IPS-20b (cell line): ENCODE data around the gene CYP26A1.
"Not testable (repeated sequence)": the region's sequence is repeated elsewhere in the genome, so short reads cannot be mapped to it uniquely, and the experiment has no call there.

Experiments
- H3K27ac ChIP-seq: one replicate; pipeline ENCODE4 v1.5.1; 2013; ENCODE audit warnings: low read length
- H3K27me3 ChIP-seq: 2 replicates; pipeline ENCODE4 v1.6.1; 2013; ENCODE audit warnings: mild to moderate bottlenecking, low read length, inconsistent platforms; ENCODE audit not compliant: insufficient read depth
- H3K36me3 ChIP-seq: 2 replicates; pipeline ENCODE4 v1.6.1; 2013; ENCODE audit warnings: low read depth, mild to moderate bottlenecking, inconsistent platforms, low read length, moderate library complexity; ENCODE audit not compliant: insufficient read depth
- H3K4me1 ChIP-seq: 2 replicates; pipeline ENCODE4 v1.6.1; 2013; ENCODE audit warnings: mild to moderate bottlenecking, control low read depth, inconsistent platforms, low read length, moderate library complexity; ENCODE audit not compliant: insufficient read depth
- H3K4me3 ChIP-seq: 2 replicates; pipeline ENCODE4 v1.5.1; 2013; ENCODE audit warnings: mild to moderate bottlenecking, low read length, inconsistent platforms
- H3K9ac ChIP-seq: 2 replicates; pipeline ENCODE4 v1.6.1; 2013; ENCODE audit warnings: low read depth, mild to moderate bottlenecking, inconsistent platforms, low read length, moderate library complexity
- H3K9me3 ChIP-seq: 2 replicates; pipeline ENCODE4 v1.6.1; 2013; ENCODE audit warnings: mild to moderate bottlenecking, low read depth, low read length, inconsistent platforms; ENCODE audit not compliant: insufficient read depth

The CYP26A1 gene

GRCh38 chr10:93101148-93101547 lies 27.5 kb downstream of the CYP26A1 start:
- H3K9ac ChIP-seq, H3K9me3 ChIP-seq, H3K27ac ChIP-seq, H3K4me1 ChIP-seq, H3K27me3 ChIP-seq, H3K4me3 ChIP-seq, H3K36me3 ChIP-seq: not testable (repeated sequence)

- H3K4me3 ChIP-seq = no peak overlapping the region
- no peaks in the 10 kb centered on the region for H3K4me1 ChIP-seq
- H3K27ac ChIP-seq = no peak overlapping the region
- H3K9me3 ChIP-seq = peaks cover 9% of the 10 kb centered on the region
- no peaks in the 10 kb centered on the region for H3K27me3 ChIP-seq
- no peaks in the 10 kb centered on the region for H3K36me3 ChIP-seq
- no peak overlapping the region for H3K9ac ChIP-seq
Measured at GRCh38 chr10:93103953-93104352, 30.3 kb downstream of the CYP26A1 start.

- H3K9me3 ChIP-seq = peaks cover 9% of the 10 kb centered on the region
- no peak overlapping the region for H3K27ac ChIP-seq
- peaks cover 4% of the 10 kb centered on the region; the same call in 1 of the 2 replicates for H3K4me1 ChIP-seq
- no peaks in the 10 kb centered on the region for H3K36me3 ChIP-seq
- H3K4me3 ChIP-seq = no peak overlapping the region
- H3K9ac ChIP-seq = no peak overlapping the region
- no peaks in the 10 kb centered on the region for H3K27me3 ChIP-seq
Measured at GRCh38 chr10:93106631-93107072, 33.0 kb downstream of the CYP26A1 start.

- no peaks in the 10 kb centered on the region for H3K27me3 ChIP-seq
- peaks cover 7% of the 10 kb centered on the region; the same call in 1 of the 2 replicates for H3K4me1 ChIP-seq
- no peaks in the 10 kb centered on the region for H3K36me3 ChIP-seq
- no peaks in the 10 kb centered on the region for H3K9me3 ChIP-seq
- no peak overlapping the region for H3K27ac ChIP-seq
- H3K9ac ChIP-seq = no peak overlapping the region
- H3K4me3 ChIP-seq = no peak overlapping the region
Measured at GRCh38 chr10:93110472-93111146, 36.9 kb downstream of the CYP26A1 start.

GRCh38 chr10:93113042-93113441 lies 39.3 kb downstream of the CYP26A1 start:
- no peak overlapping the region for H3K27ac ChIP-seq

GRCh38 chr10:93115661-93116383 lies 42.1 kb downstream of the CYP26A1 start:
- Histone ChIP-seq H3K4me3 (no peak overlapping the region), H3K4me1 (0 out of 2 replicates have a peak, but pooled peaks cover 3% of the 10 kb centered on the region), H3K36me3 (no peaks in the 10 kb centered on the region), H3K9me3 (0 out of 2 replicates have a peak, but pooled peaks cover 9% of the 10 kb centered on the region), H3K27me3 (no peaks in the 10 kb centered on the region), H3K9ac (peak overlapping the region; percentile 28; the same call in 1 of the 2 replicates), H3K27ac (no peak overlapping the region)

More at GRCh38 chr10:93113042-93113441, 39.3 kb downstream of the CYP26A1 start:
- Histone ChIP-seq H3K27me3 (no peaks in the 10 kb centered on the region), H3K36me3 (no peaks in the 10 kb centered on the region), H3K4me3 (no peak overlapping the region), H3K9me3 (0 out of 2 replicates have a peak, but pooled peaks cover 9% of the 10 kb centered on the region), H3K4me1 (peaks cover 7% of the 10 kb centered on the region; the same call in 1 of the 2 replicates), H3K9ac (no peak overlapping the region)

GRCh38 chr10:93121311-93121710 lies 47.6 kb downstream of the CYP26A1 start:
- peaks cover 12% of the 10 kb centered on the region; the same call in 1 of the 2 replicates for H3K9me3 ChIP-seq
- no peaks in the 10 kb centered on the region for H3K36me3 ChIP-seq
- no peaks in the 10 kb centered on the region for H3K4me1 ChIP-seq
- H3K27ac ChIP-seq = no peak overlapping the region
- no peaks in the 10 kb centered on the region for H3K27me3 ChIP-seq
- H3K4me3 ChIP-seq = no peak overlapping the region
- H3K9ac ChIP-seq = no peak overlapping the region

GRCh38 chr10:93123766-93124165 lies 50.1 kb downstream of the CYP26A1 start:
- Histone ChIP-seq H3K9me3 (peaks cover 20% of the 10 kb centered on the region; the same call in 1 of the 2 replicates), H3K4me1 (no peaks in the 10 kb centered on the region), H3K27me3 (no peaks in the 10 kb centered on the region), H3K27ac (no peak overlapping the region), H3K4me3 (no peak overlapping the region), H3K9ac (no peak overlapping the region), H3K36me3 (no peaks in the 10 kb centered on the region)

- H3K27me3 ChIP-seq = no peaks in the 10 kb centered on the region
- no peaks in the 10 kb centered on the region for H3K4me1 ChIP-seq
- no peaks in the 10 kb centered on the region for H3K36me3 ChIP-seq
- no peak overlapping the region for H3K9ac ChIP-seq
- no peak overlapping the region for H3K27ac ChIP-seq
- peaks cover 20% of the 10 kb centered on the region; the same call in 1 of the 2 replicates for H3K9me3 ChIP-seq
- H3K4me3 ChIP-seq = no peak overlapping the region
Measured at GRCh38 chr10:93124580-93125318, 51.1 kb downstream of the CYP26A1 start.

- no peak overlapping the region for H3K4me3 ChIP-seq
- no peaks in the 10 kb centered on the region for H3K27me3 ChIP-seq
- H3K4me1 ChIP-seq = no peaks in the 10 kb centered on the region
- no peaks in the 10 kb centered on the region for H3K36me3 ChIP-seq
- no peak overlapping the region for H3K27ac ChIP-seq
- no peak overlapping the region for H3K9ac ChIP-seq
- H3K9me3 ChIP-seq = peaks cover 20% of the 10 kb centered on the region; the same call in 1 of the 2 replicates
Measured at GRCh38 chr10:93125966-93126365, 52.3 kb downstream of the CYP26A1 start.

GRCh38 chr10:93126483-93127052 lies 52.9 kb downstream of the CYP26A1 start:
- Histone ChIP-seq H3K4me1 (no peaks in the 10 kb centered on the region), H3K4me3 (no peak overlapping the region), H3K27ac (no peak overlapping the region), H3K27me3 (no peaks in the 10 kb centered on the region), H3K36me3 (no peaks in the 10 kb centered on the region), H3K9me3 (peaks cover 20% of the 10 kb centered on the region; the same call in 1 of the 2 replicates), H3K9ac (no peak overlapping the region)
